CD4-positive, alpha-beta T cell treated with Interleukin-4 for 4 hours (primary cell): Measurements from ENCODE around the gene AUH.
A peak's percentile ranks its signal among the peaks of the same experiment; 100 is the strongest.
"Not testable (repeated sequence)": the region's sequence is repeated elsewhere in the genome, so short reads cannot be mapped to it uniquely, and the experiment has no call there.

ENCODE experiments used
- DNase-seq: peaks from one replicate; pipeline ENCODE4 v3.0.0-alpha.2; 2020

AUH gene

DNA sequence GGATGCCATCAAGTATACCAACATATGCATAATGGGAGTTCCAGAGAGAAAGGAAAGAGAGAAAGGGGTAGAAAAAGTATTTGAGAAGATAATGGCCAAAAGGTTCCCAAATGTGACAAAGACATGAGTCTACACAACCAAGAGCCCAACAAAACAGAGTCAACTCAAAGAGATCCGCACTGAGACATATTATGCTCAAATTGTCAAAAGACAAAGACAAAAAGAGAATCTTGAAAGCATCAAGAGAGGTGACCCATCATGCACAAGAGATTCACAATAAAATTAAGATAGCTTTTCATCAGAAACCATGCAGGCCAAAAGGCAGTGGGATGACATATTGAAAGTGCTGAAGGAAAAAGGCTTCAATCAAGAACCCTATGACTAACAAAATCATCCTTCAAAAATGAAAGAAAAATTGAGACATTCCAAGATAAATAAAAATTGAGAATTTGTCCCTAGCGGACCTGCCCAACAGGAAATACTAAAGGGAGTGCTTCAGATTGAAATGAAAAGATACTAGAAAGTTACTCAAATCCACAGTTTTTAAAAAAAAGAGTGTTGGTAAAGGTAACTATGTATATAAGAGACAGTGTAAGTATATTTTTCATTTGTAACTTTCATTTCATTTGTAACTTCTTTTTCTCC lies 160.9 kb downstream of the AUH start:
- DNase-seq: no peak

DNA sequence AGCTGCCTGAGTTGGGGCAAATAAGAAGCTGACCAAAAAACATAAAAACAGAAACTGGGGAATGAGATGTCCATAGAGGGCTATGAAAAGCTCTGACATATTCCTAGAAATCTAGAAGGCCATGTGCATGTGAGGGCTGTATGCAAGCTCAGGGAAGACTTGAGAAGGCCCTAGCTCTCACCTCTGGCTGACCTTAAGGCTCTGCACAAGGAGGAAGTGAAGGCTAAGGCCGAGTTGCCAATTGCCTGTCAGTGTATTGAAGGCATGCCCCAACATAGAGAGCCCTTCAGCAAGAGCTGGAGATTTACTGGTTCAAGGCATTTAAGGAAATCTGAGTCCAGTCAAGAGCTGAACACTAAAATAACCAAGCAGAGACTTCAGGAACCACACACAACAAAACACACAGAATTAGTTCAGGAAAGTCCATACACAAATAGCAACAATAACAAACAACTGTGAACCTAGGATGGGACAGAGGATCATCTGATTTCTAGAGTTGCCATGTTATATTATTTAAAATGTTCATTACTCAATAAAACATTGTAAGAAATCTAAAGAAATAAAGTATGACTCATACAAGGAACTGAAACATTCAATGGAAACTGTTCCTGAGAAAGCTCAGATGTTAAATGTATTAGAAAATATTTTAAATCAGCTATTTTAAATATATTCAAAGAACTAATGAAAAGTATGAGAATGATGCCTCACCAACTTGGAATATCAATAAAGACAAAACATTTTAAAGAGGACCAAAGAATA lies 161.8 kb downstream of the AUH start:
- DNase-seq: no peak

DNA sequence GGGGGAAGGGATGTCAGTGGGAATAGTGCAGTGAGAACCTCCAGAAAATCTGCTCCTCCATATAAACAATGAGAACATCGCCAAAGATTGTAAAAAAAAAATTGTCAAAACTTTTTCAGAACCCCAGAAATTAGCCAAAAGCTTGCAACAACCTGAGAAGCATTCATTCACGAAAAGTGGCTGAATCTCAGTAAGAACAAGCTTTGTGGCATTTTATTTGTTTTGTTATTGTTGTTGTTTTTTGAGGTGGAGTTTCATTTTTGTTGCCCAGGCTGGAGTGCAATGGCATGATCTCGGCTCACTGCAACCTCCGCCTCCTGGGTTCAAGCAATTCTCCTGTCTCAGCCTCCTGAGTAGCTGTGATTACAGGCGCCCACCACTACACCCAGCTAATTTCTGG lies 162.8 kb downstream of the AUH start:
- DNase-seq: not testable (repeated sequence)

DNA sequence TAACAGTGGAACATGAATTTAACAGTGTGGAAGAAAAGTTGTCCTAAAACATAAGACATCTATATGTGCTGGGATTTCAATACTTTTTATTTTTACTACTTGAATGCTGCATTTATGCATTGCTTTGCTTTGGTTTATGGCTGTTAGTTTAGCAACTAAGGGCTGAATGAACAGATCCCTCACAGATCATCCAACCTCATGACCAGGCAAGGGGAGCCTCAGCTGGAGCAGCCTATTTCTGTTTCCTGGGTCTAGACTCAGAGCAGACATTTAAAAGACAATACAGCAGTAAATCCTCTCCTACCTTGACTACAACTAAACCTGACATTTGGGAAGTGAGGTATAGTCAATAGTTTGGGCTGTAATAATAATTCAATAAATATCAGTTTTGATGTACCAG lies 163.3 kb downstream of the AUH start:
- no peak for DNase-seq

DNA sequence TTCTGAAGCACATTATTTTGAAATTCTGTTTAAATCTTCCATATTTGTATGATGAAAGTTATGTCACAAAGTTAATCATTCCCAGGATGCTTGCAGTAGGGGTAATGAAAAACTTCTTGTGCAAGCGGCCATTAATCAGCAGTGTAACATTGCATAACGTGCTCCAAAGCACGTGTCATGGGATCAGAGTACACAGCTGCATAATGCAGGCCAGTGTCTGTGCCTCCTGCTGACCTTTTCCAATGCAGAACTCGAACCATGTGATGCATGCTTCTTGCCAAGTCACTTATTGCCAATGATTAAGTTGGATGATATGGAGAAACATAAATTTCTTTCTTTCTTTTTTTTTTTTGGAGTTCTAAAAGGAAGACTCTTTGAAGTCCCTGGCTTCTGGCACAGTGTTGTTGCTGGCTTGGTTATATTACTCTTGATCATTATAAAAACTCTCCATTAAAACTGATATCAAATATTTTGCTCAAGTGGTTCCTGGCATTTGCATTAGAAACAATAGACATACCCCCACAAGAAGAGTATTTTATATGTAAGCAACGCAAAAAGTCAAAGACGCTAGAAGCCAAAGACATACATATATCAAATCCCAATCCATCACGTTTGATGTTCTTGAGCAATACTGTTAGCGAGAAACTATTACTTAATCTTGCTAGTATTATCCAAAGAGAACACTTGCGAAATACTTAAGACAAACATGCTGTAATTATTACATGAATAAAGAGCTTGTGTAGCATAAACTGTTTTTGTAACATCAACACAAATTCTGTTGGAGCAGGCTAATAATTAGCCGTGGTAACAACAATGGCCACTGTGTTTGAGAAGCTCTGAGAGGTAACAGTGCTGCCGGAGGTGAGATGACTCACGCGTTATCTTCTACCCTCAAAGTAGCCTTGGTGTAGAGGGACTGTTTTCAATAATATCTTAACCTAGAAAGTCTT lies 164.2 kb downstream of the AUH start:
- DNase-seq: no peak

DNA sequence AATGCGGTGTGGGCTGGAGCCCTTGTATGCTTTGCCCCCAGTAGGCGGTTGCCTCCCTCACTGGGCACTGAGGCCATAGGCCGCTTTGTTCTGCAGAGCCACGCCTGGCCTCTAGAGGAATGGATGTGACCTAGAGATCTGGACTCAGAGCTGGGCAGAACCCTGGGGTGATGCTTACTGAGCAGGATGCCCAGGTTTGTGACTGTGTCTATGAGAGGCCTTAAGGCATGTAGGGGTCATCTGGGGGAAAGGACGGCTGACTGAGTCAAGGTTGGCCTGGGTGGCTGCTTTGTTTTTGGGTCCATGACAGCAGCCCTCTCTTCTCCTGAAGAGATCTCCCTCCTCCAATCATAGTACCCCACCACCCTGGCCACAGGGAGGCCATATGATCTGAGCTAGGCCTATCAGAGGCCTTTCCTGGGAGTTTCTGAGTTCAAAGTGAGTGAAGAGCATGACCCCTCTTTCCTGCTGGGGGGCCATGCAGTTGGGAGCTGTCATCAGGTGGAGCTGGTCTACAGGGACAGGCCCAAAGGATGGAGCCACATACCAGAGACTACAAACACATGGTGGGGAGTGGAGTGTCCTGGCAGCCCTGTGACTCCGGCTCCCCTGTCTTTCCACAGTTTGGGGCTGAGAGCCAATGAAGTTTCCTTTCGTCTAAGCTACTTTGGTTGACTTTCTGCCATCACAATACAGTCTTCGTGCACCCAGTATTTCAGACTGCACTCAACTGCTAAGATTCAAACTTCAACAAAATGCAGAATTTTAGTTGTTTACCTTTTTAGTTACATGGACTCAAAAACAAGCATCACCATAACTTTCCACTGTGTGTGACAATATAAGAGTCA lies 165.4 kb downstream of the AUH start:
- no peak for DNase-seq

DNA sequence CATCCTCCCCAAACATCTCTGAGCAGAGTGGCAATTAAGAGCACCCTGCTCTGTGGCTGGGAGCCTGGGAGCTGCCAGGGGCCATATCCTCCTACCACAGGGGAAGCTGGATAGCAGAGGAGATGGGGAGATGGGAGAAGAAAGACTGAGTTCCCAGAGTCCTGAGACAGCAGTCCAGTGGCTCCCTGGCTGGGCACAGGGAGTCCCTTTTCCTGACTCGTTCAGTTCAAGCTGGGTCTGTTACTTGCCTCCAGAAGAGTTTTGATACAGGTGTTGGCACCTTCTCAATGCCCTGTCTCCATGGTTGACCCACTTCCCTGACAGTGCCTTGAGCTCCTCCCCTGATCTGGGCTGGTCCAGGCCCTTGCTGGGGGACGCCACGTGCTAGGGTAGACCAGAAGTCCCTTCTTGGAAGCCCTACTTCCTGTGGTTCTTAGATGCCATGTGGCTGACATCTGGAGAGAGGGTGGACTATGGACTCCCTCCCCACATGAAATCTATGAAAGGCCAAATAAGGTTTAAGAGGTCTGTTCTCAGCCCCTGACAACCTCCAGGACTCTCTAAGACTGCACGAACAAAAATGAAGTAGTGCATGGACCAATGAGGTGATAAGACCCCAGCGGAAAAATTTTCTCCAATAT lies 166.2 kb downstream of the AUH start:
- DNase-seq: no peak

DNA sequence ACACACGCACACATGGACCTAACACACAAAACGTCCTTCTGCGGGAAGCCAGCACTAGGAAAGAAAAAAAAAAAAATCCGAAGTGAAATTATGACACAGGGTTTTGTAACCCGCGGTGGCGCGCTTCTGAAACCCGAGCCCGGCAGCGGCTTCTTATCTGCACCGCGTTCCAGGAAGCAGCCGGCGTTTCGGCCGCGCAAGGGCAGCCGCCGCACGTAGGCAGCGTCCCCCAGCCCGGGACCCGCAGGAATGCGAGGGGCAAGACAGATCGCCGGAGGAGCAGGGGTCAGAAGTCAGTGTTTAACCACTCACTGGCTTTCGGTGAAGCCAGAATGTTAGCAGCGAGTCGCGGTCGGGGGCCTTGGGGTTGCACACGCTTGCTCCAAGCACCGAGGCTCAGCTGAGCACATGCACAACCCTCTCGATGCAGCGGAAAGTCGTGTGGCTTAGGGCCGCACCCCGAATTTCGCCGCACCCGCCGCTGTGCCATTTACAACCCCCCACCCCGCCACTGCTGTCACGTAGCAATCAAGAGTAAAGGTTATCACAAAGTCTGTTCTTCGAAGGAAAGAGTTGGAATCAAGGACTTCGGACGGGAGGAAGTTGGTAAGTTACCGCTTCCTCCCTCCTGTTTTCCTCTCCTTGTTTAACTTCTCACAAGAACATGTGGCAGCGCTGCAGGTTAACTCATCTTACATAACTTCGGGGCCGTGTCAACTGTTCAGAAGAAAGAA lies 167.9 kb downstream of the AUH start:
- peak; percentile 73 for DNase-seq

DNA sequence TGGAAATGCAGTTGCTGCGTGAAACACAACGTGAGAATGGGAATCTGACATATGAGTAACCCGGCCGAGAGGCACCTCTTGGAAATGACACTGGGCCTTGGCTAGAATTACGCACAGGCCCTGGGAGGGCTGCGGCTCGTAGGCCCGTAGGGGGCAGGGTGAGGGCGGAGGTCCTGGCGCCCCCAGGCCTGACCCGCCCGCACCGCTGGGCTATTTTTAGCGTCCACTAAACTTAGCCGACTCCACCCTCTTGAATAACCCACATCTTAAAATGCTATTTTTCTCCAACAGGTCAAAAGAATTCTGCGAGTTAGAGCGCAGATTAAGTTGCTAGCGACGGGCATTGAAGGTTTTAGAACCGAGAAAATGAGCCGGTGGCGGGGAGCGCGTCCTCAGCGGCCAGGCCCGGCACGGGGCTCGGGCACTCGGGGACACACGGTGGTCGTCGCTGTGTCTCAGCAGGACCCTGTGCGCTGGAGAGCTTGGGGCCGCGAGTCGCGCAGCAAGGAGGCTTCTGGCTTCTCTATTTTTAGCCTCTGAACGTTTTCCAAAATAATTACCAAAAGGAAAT lies 168.5 kb downstream of the AUH start:
- peak; percentile 94 for DNase-seq

DNA sequence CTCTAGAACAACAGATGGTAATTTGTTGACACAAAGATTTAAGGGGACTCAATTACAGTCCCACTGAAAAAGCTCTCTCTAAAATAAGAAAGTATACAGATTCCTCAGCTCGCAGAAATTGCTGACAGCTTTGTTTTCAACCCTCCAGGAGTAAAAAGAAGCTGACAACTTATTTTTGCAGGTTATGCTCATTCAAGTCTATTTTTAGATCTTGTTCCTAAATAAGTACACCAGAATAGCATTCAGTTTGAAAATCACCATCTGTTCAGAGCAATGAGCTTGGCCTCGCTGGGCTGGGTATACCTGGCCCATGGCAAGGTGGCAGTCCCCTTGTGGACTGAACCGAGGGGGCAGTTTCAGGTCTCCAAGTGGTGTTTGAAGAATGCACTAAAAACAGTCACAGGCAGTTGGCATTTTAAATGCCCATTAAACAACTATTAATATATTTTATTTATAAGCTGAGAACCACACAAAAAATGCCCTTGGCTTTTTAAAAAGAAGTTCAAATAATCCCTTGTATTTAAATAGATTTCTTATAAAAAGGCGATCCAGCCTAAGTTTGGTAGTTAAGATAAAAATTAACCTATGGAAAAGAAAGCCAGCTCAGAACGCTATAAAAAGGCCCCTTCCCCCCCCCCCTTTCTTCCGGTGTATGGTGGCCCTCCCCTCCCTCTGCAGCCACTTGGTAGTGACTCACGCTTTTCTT lies 169.2 kb downstream of the AUH start:
- no peak for DNase-seq

DNA sequence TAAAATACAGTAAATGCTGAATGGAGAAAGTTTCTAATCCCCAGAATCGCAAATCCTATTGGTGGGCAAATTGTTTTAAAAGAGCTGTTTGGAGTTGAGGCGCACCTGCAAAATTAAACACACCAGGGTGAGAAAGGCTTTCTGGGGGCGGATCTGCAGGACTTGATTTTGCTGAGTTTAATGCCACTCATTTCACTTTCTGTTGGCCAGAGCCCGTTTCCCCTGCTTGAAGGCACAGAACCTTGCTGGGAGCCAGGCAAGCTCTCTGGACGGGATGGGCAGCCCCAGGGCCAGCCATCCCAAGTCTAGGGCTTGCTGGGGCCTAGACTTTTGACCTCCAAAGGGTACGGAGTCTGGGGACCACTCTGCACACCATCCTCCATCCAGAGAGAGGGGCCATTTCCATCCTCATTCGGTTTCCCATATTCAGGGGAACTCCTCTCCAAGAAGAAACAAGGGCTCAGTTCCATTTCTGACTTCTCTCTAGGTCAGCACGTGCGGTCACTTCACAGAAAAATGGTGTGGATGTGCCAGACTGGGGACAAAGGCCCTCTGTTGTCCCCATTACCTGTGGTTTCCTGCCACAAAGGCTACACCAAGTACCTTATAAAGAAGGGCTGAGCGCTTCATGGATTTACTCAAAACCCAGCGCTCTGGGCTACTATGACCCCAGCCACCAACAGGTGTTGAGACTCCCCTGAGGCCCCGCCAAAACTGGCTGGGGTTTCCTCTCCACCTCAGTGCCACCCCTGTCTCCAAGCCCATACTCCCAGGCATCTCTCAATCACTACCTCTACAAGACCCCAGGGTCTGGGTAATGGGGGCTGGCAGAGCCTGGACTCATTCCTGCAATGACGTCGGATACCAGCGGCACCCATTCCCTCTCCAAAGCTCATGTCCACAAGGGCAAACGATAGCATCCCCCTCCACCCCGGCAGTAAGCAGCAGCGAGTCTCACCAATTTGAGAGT lies 170.0 kb downstream of the AUH start:
- DNase-seq: no peak

DNA sequence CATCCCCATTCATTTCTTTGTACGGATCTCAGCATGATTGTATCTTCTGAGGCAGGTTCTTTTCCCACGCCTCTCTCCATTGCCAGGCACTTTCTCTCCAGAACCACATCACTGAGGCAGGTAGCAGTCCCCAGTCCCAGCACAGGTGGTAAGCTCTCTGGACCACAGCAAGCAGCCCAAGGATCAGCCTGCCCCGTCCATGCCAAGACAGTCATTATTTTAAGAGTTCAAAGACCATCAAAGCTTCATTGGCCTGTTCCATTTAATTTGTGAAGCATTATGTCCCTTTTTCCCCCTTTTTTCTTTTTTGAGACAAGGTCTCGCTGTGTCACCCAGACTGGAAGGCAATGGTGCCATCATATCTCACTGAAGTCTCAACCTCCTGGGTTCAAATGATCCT lies 171.7 kb downstream of the AUH start:
- DNase-seq: no peak

DNA sequence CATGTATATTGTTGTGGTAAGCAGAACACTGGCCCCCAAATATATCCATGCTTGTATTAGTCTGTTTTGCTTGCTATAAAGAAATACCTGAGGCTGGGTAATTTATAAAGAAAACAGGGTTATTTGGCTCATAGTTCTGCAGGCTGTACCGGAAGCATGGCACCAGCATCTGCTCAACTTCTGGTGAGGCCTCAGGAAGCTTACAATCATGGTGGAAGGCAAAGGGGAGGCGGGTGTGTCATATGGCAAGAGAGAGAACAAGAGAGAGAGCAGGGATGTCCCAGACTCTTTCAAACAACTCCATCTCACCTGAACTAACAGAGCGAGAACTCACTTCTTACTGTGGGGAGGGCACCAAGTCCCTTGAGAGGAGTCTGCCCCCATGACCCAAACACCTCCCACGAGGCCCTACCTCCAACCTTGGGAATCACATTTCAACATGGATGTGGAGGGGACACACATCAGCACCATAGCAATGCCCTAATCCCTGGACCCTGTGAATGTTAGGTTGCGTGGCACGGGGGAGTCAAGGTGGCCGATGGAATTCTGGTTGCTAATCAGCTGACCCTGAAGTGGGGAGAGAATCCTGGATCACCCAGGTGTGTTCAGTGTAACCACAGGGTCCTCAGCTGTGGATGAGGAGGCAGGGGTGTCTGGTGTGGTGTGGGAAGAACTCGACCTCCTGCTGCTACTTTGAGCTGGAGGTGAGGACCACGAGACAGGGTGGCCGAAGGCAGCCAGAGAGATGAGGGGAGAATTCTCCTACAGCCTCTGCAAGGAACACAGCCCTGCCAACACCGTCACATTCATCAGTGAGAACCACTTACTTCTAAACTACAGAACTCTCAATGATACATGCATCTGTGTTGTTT lies 172.8 kb downstream of the AUH start:
- DNase-seq: no peak

DNA sequence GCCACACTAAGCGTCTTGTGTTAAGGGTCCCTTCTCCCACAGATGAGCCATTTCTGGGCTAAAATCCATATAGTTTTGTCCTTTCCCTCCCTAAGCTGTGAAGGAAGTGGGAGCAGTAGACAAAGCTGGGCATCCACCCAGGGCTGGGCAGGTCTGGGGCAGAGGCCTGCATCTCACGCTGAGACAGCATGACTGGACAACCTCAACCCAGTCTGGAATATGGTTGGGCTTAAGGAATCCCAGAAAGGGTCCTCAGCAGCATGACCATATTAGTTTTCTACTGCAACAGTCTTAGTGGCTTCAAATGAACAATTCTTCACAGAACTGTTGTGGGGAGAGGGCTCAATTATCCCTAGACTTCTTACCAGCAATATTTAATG lies 173.8 kb downstream of the AUH start:
- no peak for DNase-seq

DNA sequence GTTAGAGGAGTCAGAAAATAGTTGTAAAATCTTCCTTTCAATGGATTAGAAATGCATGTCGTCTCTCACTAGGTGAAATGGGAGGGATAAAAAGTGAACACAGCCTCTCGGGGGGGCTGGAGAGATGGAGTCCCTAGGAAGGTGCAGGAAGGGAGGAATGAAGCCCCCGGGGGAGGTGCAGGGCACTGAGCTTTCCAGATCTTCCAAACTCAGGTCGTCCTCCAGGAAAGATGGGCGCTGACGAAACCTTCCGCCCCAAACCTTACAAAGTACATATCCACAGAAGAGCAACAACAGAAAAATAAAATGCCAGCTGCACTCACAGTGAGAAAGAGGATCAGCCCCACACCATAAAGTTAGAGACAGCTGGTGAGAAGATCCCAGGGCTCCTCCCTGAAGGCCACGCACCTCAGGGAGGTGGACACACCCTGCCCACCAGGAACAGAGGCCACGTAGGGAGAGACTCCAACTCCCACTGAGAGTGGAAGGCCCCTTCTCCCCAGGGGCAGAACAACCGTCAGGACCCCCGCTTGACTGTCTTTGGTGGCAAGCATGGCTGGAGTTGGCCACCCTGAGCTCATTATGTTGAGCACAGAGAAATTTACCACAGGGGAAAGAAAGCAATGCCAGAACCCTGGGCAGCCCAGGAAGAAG lies 174.3 kb downstream of the AUH start:
- no peak for DNase-seq

DNA sequence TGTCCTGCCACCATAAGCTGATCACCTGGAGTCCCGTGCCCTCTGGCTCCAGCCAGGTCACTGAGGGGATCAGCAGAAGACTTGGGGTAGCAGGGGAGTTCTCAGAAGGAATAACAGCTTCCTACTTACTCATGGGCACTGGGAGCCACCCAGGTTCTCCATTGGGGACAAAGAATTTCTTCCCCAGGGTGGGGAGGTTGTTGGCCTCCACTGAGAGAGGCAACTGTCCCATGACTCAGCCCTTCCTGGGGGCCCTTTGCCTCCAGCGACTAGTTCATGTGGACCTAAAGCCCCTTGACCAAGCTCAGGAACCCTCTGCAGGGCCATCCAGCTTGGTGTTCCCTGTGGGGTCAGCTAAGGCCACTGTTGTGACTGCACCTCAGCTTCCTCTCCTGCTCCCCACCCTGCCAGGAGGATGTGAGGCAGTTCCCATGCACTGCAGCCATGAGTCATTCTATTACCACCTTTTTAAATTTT lies 175.0 kb downstream of the AUH start:
- no peak for DNase-seq

DNA sequence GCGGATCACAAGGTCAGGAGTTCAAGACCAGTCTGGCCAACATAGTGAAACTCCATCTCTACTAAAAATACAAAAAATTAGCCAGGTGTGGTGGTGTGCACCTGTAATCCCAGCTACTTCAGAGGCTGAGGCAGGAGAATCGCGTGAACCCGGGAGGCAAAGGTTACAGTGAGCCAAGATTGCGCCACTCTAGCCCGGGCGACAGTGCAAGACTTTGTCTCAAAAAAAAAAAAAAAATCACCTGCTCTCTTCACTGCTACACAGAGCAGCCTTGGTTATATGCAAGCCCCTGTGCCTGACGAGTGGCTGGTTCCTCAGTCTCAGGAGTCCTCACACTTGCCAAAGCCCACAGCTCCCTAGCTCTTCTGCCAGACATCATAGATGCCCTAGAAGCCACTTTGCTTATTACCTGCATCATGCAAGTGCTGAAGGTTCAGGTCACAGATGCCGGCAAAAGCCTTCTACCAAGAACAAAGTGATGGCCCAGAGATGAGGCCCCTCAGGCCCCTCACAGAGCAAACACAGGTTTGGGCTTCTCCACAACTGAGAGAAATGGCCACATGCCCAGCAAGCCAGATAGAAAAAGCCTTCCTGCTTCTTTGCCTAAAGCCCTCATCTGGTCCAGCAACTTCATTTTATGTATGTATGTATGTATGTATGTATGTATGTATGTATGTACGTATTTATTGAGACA lies 176.4 kb downstream of the AUH start:
- no peak for DNase-seq
